Posterior vena cava (tissue), 2 donors: ENCODE results near the gene ATG5. TPM values are rescaled to one million over a fixed set of nuclear protein-coding genes. Genes with fewer than 3 reads are reported as not detected.

Source experiments
- DNase-seq: peaks from one replicate; pipeline ENCODE4 v3.0.0-alpha.2; 2020; ENCODE audit warnings: low spot score
- intact Hi-C, 2 donors: fragments of 100-400 bp; cut with DNase I; formaldehyde crosslinking; loops; one replicate each; pipeline versions ENCODE4 v1.14.1 to v1.14.2; 2022 to 2023
- total RNA-seq, 2 donors: library from RNA; stranded (reverse); fragmentation: NEBNext Ultra II Directional; extraction: Animal tissue kit (Norgen Biotek cat#: 25700); gene quantifications; one replicate each; pipeline ENCODE4 v1.2.1, GENCODE V29; 2021
- donor health status: DM: yes; HTN: yes; CAD: no.
- donor health status: DM: yes; HTN: yes; CAD: no.

Gene ATG5
- total RNA-seq, 2 donors from 2014 or later: 28.2 to 29.4 TPM

DNA sequence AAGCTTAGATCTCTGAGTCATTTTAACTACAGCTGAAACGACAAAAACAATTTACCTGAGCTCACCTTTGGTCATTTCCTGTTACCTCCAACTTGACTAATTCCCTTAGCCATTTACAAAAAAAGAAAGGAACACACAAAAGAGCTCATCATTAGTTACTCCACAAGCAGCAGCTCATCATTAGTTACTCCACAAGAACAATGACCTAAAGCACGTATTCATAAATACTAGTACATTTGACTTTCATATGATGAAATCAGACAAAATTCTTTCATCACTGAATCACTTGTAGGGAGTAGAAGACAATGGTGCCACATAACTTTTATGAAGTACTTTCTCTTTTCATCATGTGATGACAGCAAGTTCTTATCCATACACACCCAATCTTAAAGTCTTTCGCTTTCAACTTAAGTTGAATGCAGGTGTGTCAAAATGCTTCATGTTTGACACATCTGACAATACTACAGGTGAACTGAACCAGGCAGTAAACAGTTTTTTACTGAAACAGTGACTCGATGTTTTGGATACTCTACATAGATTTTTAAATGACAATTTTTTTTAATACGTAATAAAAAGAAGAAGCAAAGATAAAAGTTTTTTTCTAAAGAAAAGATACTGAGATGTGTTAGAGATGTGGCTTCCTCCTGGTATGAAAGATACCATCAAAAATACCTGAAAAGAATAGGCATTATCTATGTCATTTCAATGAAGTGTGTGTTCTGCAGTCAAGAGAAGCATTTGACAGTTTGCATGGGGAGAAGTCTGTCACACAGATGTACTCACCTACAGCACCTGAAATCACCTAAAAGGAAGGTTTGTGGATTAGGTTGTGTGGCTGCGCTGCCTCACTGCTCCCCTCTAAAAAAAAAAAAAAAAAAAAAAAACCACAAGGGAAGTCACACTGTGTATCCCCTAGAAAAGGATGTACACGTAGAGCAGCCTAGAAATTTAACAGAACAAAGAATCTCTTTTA, 130.3 kb downstream of the ATG5 start:
- intact Hi-C loops: no loop called here
- no peak for DNase-seq

DNA sequence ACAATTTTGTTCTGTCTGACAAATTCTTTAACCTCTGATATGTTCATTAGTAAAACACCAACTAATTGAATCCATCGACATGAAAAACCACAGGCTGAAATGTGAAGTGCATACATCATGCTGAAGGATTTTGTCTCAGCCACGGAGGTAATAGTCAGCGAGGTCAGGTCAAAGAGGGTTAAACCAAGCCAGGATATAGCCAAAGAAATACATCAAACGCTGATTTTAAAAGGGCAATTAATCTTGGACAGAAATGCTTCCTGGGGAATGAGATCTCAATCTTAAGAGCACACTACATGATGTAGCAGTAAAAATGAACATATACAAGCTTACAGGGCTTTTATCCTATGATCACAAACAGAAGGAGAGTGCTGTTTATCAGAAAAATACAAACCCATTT, 132.7 kb downstream of the ATG5 start:
- intact Hi-C loops: no loop called here
- no peak for DNase-seq

DNA sequence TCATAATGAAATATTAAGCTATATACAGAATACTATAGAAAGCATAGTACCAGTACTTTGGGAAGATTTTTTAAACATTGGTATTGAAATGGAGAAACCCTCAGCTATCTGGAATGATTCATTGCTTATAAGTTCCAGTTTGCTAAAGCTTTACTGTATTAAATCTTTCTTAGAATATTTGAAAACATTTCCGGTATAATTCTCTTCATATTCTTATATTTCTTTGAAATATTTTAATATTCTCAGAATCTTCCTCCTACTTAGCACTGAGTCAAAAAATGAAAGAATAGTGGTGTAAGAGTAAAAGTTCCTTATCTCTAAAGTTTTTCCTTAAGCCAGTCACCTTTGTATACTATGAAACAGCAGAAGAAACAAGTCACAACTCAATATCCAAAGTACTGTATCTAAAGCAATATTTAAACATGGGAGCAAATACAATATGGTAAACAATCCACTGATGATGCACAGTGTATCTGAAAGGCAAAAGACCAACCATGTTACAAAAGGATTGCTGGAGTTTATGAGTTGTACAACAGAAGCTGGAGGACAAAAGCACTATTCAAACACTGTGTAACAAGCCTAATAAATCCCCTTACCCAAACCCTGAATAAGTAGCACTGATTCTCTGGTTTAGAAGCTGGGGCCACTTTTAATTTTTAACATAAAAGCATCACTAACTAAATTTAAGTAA, 137.3 kb downstream of the ATG5 start:
- intact Hi-C loops: no loop called here
- no peak for DNase-seq

DNA sequence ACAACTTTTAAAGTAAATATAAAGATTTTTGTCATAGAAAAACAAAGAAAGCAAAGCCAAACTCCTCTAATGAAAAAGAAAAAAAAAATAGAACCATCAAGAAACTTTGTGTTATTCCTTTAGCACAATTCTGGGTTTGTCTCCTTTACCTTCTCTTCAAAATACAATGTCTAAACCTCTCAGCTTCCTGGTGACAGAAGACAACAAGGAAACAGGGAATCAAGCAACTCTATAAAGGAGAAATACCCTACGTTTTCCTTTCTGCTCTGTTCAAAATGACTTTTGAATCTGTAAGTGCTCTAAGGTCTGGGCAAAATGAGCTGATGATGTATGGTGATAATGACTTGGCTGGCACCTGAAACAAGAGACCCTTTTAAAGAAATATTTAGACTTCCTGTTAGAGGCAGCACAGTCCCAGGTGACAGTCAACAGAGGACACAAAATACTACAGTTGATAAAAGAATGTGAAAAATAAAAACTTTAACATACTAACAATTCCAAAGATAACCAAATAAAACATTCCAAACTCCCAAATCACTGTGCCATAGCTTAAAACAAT, 138.1 kb downstream of the ATG5 start:
- no peak for DNase-seq
- intact Hi-C loops: no loop called here

DNA sequence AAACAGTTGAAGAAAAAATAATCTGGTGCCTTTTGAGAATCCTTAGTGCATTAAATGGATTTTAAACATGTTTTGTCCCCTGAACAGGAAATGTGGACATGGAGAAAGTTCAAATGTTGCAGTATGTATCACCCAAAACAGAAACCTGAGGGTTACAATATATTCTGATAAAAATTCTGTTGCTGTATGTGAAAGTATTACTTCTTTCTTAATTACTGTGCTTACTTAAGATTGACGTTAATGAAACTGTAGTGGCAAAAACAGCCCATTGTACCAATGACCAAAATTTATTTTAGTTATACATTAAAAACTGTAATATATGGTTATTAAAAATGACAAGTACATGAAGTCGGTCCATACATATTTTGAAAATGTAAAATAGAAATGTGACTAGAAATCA, 138.8 kb downstream of the ATG5 start:
- DNase-seq: no peak
- intact Hi-C loops: no loop called here

DNA sequence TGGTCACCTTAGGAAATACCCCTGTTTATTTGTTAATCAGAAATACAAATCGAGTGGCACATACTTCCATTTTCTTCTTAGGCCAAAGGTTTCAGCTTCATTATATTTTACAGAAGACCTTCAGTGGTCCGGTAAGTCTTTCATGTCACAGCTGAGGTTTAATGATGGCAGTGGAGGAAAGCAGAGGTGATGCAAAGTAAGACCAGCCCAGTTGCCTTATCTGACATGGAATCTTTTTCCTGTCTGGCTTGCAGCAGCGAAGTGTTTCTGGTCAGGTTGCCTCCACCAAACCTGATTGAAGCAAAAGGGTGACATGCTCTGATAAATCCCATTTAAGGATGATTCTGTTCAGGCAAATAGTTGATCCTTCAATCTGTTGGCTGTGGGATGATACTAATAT, 139.4 kb downstream of the ATG5 start:
- no peak for DNase-seq
- intact Hi-C loops: no loop called here

DNA sequence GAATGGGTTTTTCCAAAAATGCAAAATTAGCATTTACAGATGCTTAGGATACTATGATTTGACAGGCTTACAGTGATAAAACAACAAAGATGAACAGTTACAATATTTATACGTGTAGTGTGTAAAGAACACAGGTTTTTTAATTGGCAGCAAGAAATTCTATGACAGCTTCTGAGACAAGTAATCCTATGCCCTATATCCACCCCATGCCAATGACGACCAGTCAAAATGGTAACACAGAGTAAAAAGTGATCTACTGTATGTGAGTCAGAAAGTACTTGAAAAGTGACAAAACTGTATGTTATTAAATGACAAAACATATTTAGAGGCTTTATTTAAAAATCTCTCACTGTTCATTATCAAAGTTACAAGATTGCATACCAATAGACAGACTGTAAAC, 139.9 kb downstream of the ATG5 start:
- DNase-seq: no peak
- intact Hi-C loops: no loop called here

DNA sequence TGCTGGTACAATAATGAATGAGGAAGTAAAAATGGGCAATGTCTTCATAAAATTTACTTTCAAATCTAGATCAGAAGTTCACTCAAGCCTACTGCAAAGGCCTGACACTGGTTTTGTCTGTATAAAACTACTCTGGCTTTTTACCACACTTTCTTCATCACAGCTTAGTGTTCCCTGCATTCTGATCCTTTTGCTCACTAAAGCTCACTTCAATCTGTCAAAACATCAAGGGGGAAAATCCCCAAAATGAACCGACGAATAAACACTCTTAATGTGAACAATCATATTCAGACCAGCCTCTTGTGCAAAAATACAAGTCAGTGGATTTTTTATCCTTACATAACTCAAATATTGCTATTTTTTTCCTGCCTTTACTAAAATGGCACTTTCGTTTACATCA, 140.9 kb downstream of the ATG5 start:
- intact Hi-C loops: no loop called here
- no peak for DNase-seq

DNA sequence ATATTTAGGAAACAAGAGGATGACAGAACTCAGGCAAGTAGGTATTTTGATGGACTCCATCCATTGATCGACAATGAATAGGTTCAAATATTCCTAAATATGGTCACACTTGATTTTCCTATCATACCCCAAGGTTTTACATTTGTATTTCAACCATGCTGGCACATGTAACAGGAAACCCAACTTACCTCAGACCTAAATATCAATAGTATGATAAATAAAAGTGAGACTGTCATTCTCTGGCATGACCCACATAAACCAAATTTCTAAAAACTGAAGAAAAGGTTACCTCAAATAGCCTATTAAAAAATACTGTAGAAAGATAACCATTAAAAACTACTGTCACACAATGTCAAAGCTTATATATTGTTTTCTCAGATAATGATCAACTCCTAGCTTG, 142.1 kb downstream of the ATG5 start:
- intact Hi-C loops: no loop called here

DNA sequence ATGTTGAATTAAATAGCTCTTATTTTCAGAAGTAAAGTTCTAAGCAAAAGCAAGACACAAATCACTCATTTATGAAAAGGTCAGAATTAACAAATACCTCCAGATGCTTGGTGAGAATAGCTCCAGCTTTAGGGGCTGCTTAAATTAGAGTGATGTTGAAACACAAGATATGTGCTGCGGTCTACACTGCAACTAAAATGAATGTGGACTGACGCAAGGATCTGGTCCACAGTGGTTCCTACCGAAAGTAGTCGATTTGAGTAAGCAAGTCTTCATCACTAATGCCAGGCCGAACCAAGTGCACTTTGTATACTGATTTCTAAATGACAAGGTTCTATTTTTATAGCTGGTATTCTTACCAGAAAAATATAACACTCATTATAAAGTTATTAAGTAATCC, 143.1 kb downstream of the ATG5 start:
- intact Hi-C loops: no loop called here
- DNase-seq: no peak

More for the DNA sequence above, 142.1 kb downstream of the ATG5 start:
- no peak for DNase-seq

DNA sequence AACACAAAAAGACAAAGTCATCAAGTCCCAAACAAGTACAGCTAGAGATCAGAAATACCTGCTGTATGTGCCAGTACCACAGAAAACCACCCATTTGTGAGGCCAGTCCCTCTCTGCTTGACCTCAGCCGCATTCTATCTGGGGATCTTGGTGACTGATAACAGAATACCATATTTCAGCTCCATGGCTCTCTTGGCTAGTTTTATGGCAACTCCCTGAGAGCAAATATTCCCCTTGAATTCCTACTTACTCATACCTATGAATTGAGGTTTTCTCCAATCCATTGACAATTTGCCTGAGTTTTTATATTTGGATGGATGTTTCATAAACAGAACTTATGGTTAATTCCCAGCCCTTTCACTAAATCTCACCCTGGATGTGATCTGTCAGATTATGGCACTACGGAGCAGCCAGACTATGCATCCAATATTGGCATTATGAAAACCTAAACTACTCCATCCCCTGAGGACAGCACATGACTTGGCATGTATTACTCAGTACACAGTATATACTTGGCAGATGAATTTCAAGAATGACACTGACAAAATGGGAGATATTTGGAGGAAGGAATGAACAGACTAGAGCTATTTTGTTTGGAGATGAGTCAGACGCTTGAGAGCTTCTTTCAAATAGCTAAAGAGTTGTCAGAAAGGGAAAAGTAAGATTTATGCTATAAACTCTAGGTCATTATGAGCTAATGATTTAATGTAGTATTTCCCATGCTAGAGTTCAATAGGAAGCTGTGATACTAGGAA, 143.7 kb downstream of the ATG5 start:
- intact Hi-C loops: no loop called here

DNA sequence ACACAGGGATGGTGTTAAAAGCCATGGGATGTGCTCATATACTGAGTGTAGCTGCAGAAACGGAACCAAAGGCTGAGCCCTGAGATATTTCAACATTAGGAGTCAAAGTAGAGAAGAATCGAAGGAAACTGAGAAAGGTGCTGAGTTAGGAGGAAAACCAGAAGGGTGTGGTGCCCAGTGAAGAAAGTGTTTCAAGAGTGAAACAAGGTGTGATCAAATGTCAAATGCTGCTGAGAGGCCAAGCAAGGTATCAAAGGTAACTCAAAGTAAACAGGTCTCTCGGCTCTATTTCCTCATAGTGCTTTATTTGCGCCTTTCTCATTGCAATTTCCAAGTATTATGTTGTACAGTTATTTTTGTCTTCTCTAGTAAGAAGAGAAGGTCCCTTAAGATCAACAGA, 145.4 kb downstream of the ATG5 start:
- intact Hi-C loops: no loop called here
- no peak for DNase-seq

More for the DNA sequence above, 143.7 kb downstream of the ATG5 start:
- DNase-seq: no peak

DNA sequence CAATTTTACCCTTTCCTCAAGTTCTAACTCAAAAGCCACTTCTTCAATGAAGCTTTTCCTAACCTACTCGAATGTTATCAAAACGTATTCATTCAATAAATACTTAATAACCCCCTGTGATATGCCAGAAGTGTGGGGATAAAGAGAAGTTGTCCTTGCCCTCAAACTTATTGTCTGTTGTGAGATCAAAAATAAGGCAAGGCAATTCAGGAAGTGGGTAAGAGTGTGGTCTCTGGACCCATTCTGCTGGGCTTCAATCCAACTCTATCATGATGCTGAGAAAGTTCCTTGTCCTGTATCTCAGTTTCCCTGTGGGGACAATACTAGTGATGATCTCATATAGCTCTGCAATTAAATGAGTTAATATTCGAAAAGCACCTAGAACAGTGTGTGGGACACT, 146.7 kb downstream of the ATG5 start:
- no peak for DNase-seq
- intact Hi-C loops: no loop called here

DNA sequence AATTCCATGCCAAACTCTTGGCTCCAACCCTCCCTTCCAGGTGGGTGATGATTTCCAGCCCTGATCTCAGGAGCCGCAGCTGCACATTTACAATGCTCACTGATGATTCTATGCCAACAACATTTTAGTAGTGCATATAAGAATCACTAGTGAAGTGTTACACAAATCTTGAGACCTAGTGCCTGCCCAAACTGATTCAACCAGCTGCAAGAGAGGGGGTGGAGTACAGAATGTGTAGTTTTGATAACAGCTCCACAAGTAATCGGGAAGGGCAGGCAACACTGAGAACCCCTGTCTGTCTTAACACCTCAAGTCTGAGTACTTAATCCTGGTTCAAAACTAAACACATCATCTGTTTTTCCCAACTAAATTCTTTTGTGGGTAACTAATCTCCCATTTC, 147.8 kb downstream of the ATG5 start:
- DNase-seq: no peak

DNA sequence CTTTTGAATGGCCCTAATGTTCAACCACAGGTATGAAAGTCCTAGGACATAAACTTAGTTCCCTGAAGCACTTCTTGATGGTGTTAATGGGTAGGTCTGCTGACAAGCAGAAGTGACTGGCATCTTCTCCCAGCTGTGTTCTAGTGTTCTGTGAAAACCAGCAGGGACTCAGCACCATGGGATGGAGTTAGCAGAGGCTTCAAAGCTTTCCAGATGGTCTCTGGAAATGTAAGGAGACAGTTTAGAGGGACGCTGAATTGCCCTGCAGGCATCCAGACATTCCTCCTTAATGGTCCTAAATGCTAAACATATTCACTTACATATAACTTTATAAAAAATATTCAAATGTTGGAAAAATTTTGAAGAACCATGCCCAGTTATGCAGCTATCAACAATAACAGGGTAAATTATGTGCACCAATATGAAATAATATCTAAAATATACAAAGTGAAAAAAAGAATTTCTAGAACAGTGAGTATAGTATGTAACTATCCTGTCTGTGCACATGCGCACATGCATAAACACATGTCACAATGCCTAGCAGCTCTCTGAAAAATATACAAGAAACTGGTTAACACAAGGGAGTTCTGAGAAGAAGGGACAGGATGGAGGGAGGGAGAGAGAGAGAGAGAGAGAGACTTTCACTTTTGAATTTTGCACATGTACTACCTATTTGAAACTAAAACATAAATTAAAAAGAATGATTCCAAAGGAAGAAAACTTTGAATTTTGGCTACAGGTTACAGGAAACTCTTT, 152.3 kb downstream of the ATG5 start:
- no peak for DNase-seq
- intact Hi-C loops: no loop called here

More for the DNA sequence above, 147.8 kb downstream of the ATG5 start:
- intact Hi-C loops: no loop called here

DNA sequence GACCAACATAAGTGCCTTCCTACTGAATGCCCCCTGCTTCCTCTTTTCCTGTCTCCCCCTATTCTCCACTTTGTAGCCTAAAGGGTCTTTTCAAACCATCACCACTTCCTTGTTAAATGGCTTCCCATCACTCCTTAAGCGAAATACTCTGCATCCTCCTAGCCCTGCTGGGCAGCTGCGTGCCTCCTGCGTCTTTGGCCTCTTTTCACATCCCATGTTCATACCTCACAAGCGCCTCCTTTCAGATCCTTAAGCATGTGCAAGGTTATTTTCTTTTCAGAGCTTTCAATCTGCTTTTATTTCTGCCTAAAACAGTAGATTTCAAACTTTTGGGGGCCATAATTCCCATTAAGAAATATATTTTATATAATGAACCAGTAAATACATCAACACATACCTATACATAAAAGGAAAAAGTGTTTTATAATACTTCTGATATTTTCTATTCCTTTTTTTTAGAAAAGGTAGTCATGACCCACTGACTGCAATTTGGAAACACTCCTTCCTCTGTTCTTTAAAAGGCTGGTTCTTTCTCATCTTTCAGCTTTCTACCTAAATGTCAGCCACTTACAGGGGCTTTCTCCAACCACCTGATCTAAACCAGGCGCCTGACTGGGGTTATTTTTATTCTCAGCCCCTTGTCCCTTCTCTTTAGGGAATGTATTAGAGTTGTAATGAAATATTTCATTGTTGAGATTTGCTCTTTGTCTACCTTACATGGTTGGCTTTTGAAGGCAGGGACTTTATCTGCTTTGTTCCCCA, 155.3 kb downstream of the ATG5 start:
- intact Hi-C loops: no loop called here
- no peak for DNase-seq

DNA sequence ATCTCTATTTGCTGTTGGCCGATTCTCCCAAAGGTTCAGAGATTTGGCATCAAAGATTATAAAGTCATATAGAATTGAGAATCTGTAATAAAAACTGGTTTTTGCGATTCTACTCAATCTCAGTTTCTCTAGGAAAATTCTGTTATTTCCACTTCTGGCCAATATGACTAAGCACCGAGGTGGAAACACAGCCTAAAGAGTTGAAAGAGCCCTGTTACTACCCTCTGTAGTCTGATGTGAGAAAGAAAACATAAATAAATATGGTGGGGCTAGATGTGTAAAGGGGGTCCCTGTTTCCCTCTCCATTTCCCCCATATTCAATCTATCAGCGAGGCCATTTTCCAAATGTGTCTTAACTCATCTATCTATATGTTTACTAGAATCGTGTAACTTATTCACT, 156.0 kb downstream of the ATG5 start:
- DNase-seq: no peak
- intact Hi-C loops: no loop called here
